NCI-H82 treated with DMSO at 0.1 percent for 48 hours (cell line): Measurements from ENCODE around the gene ARHGAP18.

Experiments
- DNase-seq: peaks from one replicate; lab custom pipeline; 2025; ENCODE audit not compliant: unreplicated experiment; lab: John Stamatoyannopoulos, UW

ARHGAP18 gene

DNA sequence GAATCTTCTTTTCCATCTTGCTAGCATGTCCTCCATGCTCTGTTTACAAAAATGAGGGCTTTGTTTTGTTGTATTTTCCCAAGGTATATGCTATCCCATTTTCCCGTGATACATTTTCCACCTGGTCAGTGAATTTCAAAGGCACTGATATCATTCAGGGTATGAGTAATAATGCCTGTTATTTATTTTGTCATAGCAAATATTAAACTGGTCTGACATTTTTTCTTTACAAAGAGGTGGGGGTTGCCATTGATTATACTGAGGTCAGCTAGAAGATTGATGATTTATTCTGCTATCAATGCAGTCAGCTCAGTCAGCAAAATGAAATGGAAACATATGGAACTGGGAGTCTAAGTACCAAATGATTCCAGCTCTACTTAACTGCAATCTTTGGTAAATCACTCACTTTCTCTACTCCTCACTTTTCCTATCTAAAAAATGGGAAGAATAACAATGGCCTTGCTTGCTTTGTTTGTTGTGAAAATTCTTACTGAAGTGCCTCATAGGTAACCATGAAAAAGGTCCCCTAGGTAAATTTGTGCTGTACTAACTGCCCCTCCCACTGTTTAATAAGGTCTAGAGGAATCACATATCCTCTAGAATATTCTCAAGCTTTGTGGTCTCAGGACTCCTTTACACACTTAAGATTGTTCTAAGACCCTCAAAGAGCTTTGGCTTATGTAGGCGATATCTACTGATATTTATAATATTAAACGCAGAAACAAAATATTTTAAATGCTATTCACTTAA lies 64.0 kb downstream of the ARHGAP18 start:
- DNase-seq, result no peak

DNA sequence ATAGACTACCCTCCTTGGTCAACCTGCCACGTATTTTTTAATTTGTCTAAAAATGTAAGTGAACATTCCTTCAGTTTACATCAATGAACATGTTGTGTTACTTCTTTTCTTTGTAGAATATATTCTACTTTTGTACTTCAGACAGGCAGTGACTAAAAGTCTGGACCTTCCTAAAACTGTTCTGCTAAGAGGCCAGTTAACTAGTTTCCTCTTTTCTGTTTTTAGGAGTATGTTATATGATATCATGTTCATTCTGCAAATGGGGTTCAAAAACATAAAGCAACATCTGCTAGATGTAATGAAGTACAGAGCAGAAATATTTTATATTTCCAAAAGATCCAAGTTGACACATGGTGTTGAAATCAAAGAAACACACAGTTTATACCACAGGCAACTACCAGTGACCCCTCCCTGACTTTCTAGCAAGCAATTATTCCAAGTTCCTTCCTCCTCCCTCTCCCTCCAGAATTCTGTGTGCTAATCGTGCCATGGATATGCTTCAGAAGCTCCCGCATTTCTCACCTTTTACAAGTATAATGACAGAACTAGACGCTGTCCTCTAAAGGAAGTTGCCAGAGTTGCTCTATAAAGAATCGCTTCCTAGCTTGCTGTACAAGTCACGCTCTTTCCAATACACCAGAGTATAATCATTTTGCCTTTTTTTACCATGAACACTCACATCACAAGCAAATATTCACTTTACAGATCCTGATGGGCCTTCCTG lies 64.7 kb downstream of the ARHGAP18 start:
- DNase-seq, result no peak

DNA sequence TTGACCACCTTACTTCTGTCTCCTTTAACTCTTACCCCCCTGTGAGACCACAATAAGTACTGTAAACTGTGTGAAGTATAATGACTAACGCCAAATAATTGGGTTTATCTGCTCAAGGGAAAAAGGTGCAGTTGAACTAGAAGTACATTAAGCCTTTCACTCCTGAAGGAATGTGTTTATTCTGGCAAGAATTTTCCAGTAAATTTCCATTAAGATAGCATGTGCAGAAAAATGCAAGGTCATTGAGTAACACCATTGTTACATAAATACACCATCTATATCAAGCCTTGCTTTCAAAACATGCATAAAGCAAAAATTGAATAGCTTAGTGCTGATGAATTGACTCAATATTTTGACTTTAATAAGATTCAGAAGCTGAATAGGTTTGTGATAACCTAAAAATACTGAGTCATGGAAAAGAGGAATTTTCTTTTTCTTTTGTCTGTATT lies 65.4 kb downstream of the ARHGAP18 start:
- DNase-seq, result no peak

DNA sequence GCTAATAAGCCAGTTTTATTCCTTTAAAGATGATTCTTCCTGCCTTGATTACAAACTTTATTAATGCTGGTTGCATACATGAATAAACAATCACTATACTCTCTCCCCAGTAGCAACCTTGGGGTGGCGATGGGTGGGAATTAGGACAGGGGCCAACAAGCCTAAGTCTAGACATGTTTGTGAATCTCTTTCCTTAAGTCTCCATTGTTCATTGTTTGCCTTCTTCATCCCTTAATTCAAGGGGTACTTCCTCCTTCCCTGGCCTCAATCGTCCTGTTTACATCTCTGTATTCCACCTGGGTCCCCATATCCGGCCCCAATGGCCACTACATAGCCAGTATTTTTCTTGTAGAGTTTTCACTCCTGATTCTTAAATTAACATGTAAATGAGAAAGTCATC lies 66.0 kb downstream of the ARHGAP18 start:
- DNase-seq, result no peak

DNA sequence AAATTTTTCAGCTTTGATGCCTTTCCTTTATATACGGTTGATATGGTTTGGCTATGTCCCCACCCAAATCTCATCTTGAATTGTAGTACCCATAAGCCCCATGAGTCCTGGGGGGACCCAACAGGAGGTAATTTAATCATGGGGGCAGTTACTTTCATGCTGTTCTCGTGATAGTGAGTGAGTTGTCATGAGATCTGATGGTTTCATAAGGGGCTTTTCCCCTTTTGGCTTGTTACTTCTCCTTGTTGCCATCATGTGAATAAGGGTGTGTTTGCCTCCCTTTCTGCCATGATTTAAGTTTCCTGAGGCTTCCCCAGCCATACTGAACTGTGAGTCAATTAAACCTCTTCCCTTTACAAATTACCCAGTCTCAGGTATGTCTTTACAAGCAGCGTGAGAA lies 66.8 kb downstream of the ARHGAP18 start:
- no peak for DNase-seq

DNA sequence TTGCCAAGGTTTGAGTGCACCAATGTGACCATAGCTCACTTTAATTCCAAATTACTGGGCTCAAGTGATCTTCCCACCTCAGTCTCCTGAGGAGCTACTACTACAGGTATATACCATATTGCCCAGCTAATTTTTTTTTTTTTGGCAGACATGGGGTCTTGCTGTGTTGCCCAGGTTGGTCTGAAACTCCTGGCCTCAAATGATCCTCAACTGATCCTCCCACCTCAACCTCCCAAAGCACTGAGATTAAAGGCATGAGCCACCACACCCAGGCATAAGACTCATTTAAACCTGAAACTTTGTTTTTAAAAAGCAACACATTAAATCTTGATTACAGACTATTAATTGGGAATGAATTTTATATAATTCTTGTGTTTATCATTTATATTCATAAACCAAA lies 67.7 kb downstream of the ARHGAP18 start:
- DNase-seq, result no peak

DNA sequence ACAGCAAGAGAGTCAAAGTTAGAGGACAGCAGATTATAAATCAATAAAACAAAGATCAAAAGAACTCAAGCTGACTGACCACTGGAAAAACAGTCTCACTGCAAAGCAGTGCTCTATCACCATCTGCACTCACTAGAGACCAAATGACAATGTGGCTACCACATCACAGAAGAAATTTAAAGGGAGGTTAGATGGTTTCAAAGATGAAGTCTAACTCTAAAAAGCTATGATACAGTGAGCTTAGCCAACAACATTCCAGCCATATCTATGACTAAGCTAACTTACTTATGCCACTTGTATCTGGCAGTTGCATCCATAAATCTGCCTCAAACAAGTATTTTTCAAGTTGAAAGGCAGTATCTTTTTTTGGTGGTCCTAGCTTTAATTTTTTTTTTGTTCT lies 68.6 kb downstream of the ARHGAP18 start:
- DNase-seq, result no peak

DNA sequence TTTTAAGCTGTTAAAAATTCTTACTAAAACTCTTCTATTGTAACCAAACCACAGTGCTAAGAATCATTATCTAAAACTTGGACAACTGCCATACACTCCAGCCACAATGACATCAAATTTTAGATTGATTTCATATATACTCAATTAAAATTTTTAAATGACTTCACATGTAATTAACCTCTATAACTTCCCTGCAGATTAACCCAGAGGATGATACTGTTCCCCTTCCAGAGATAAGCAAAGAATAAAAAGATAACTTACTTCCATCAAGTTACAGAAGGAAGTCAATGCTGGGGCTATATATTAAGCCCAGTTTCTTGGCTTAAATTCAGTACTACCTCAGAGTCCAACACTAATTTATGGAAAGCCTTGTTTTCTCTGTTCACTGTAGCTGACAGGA lies 71.3 kb downstream of the ARHGAP18 start:
- DNase-seq, result no peak

DNA sequence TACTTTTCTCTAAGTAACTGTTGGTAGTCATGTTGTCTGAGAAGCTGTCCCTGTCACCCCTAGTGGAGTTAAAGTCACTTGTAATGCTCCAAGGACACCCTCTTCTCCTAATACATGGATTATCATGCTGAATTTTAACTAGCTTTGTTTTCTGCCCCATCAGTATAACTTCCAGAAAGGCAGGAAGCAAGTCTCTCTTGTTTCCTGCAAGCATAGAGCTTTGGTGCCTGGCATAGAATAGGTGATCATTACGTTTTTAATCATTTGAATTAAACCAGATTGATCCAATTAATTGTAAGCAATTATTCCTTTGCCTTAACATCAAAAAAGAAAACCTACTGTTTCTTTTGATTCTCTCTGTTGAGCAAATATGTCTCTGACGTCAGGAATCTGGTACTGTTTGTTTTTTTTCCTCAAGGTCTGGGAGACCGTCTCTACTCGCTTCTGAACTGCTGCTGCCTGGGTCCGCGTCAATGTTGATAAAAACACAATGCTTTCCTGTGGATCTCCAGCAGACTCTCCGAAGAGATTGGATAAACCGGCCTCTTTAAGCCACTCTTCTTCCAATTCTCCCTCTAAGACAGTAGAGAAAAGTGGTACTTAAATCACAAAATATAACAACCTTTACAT lies 71.8 kb downstream of the ARHGAP18 start:
- no peak for DNase-seq

DNA sequence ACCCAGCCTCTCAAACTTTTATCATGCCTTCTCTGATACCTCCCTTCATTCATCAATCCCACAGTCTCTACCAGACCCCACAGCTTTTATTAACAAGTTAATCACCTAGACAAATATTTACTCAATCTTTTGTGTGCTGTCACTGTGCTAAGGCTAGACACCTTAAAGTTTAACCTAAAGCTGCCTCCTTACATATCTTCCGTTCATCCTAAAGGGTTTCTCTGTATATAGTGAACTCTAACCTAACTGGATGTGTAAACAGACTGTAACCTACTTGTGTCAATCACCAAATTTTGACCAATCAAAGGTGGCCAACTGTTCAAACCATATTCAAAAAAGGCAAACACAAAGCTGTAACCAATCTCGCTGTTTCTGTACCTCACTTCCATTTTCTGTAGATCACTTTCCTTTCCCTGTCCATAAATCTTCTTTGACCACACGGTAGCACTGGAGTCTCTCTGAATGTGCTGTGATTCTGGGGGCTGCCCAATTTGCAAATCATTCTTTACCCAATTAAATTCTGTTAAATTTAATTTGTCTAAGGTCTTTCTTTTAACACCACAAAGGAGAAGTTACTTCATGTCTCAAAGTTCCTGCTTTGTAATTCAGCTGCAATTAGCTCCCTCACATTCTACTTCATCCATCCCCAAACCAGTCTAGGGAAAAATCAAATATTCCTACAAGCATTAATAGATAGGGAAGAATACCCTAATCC lies 72.5 kb downstream of the ARHGAP18 start:
- no peak for DNase-seq

DNA sequence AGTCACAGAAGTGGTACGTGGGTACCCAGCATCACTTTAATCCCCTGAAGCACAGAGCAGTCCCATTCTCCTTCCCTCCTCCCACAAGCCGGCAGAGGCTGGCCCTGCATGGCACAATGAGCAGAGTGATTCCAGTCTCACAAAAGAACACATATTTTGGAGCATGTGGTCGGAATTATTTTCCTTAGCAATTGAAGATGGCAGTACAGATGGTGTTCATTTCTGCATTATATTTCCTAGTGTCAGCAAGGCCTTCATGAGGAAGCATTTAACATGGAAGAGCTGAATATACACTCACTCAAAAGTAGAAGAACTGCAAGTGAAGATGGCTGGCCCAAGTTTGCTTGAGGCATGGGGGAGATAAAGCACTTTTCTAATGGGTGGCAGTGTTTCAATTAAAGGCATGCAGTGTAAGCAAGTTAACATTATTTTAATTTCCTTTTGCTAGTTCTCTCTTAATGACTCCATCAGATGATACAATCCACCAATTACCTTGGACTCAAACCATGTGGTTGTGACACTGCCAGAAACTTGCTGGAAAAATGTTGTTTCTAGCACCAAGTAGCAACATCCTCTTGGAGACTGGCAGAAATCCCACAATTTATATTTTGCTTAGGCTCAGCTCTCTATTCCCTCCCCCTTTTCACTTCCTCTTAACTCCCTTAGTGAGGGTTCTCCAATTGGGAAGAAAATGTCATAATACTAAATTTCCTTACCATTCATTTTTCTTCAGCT lies 74.4 kb downstream of the ARHGAP18 start:
- no peak for DNase-seq

DNA sequence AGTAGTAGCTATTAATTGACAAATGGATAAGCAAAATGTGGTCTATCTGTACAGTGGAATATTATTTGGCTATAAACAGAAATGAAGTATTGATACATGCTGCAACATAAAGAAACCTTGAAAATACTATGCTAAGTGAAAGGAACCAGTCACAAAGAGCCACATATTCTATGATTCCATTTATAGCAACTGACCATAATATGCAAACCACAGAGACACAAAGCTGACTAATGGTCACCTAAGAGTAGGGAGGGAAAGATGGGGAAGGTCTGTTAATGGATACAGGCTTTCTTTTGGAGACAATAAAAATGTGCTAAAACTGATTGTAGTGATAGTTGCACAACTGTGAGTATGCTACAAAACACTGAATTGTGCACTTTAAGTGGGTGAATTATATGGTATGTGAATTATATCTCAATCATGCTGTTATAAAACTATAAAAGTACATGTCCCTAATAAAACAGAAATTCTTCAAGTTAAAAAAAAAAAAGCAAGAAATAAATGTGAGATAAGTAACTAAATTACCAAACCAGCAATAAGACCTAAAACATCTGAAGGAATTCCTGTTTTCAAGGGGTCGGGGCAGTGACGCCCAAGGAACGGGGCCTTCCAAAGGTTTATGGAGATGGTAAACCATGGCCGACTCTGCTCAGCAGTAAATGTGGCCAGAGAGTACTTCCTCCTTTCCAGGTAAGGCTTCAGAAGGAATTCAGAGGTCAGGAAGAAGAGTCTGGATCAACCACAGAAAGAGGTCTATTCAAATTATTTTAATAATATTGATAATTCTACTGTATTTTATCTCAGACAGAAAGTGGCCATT lies 75.4 kb downstream of the ARHGAP18 start:
- no peak for DNase-seq

DNA sequence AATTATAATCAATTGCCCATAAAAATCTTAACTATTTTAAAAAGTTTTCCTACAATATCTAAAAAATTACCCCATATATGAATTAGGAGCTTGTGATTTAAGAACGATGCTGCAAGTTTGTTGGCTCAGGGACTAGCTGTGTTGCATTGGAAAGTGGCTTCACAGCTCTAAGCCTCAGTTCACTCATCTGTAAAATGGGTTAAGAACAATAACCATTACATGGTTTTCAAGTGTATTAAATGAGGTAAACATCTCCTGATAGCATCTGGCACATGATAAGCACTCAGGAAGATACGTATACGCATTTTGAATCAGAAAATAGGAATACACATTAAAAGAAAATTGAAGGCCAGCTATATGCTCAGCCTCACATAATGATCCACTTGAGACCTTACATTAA lies 76.4 kb downstream of the ARHGAP18 start:
- DNase-seq, result no peak

DNA sequence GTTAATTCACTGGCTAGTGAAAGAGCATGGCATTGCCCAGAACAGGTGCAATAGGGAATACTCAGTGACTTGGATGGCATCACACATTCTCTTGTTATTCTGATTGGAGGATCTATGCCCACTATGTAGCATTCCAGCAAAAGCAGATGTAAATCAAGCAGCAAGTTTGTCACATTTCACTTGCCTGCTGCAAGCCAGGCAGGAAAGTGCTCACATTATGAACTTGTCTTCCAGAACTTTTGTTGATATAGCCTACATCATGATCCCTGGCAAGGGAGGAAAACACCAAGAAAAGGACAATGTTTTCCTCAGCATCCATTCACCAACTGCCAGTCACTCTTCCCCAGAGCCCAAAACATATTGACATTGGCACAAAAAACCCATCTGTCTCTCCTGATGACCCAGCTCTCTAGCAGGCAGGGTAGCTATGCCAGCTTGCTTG lies 77.8 kb downstream of the ARHGAP18 start:
- no peak for DNase-seq

DNA sequence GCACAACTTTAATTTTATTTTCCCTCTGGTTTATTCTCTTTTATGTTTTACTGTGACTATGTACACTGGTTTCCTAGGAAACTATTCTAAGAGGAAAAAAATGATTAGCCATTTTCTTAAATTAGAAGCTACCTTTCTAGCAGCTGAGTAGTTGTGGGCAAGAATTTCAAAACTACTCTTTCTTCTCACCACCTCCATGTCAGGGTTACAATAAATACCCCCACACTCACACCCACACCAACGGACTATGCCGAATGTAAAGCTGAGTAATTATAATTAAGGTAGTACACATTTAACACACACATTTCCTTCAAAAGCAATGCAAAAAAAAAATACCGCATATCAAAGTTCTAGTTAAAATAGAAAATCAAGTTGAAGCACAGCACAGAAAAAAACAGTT lies 78.9 kb downstream of the ARHGAP18 start:
- DNase-seq, result no peak

DNA sequence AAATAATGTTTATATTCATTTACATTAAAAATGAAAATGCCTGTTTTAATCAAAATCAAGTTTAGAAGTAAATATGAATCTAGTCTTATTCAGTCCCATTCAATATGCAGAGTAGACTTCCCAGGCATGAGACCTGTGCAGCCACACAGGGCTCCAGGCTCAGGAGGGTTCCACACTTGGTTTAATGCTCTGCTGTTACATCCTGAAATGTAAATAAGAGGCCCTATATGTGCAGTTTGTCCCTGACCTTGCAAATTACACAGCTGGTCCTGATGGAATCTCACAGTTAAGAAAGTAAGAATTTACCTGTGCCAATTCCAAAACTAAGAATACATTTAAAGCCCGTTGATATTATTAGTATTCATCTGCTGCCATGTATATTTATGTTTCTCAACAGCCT lies 79.4 kb downstream of the ARHGAP18 start:
- DNase-seq, result no peak

DNA sequence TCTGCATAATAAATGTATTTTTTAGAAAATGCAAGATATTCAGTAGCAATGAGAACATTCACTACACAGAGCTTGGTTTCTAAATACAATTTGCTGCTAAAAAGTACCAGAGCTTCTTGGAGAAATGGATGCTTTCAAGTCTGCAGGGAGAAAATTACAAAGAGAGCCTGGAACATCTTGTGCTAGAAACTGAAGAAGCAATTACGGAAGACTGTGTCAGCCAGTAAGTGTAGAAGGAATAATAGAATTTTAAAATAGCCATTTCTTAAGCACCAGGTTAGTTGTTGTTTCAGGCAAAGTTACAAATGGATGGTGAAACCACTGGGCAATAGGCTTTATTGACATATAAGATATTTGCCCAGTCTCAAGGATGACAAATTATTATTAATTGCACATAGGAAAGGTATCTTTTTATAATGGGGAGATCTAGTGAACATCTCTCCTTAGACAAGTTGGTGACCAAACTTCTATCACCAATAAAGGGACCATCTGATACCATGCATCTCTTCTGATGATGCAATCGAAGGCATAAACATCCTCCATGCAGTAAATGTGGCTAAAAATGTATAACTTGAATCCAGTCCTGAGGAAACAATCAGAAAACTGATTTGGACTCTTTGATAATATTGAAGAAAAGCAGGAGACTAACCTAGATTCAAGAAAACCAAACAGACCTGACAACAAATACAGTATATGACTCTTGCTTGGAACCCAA lies 81.7 kb downstream of the ARHGAP18 start:
- DNase-seq, result no peak

DNA sequence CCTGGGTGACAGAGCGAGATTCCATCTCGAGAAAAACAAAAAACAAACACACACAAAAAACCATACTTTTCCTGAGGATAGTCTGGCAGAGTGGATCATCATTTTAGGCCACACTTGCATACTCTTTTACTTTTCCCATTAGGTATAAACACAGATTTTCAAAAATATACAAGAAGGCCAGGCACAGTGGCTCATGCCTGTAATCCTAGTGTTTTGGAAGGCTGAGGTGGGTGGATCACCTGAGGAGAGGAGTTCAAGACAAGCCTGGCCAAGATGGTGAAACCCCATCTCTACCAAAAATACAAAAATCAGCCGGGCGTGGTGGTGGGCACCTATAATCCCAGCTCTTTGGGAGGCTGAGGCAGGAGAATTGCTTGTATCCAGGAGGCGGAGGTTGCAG lies 85.5 kb downstream of the ARHGAP18 start:
- DNase-seq, result no peak

DNA sequence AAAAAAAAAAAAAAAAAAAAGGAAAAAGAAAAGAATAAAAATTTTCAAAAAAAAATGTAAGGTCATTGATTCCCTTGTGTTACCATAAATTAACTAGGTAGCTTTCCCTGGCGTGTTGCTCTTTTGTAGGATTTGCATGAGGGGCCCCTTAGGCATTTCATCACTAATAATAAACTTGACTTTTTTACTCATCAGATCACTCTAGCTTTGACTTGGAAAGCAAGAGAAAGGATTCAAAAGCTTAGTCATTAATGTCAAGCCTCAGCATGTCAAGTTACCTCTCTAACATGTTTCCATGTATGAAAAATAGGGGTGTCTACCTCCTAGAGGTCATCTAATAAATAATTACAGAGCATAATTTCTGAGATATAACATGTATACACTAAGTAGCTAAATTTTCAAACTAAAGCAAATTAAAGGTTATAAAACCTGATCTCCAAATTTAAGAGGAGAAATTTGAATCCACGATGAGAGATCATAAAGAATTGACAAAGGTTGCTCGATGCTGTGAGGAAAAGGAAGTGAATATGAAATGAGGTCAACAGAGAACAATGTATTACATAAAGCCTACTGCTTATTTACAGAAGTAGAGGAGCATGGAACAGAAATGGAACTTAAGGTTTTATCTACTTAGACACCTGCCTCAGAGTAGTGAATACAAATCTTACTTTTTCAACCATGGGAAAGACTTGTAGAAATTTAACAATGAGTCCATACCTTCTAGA lies 86.8 kb downstream of the ARHGAP18 start:
- DNase-seq, result no peak
